Panc1 (cell line): ENCODE results near the gene TMEM19. TPM values are rescaled to one million over a fixed set of nuclear protein-coding genes. Genes with fewer than 3 reads are reported as not detected.
"Not testable (repeated sequence)": the region's sequence is repeated elsewhere in the genome, so short reads cannot be mapped to it uniquely, and the experiment has no call there.

Experiments used
- ATAC-seq: fragments of 200-7000 bp; cut with Tn5 transposase; 2 replicates; pipeline ENCODE4 v1.9.1; 2020; ENCODE audit warnings: mild to moderate bottlenecking, moderate library complexity
- BruUV-seq: library from RNA; stranded (reverse); fragments of 400-500 nt; replicated peaks from 2 replicates; lab custom pipeline; 2021; lab: Mats Ljungman, UMichigan
- CTCF ChIA-PET: fragments of 300-600 bp; sonication (Branson Sonifier 250); formaldehyde crosslinking; loops from one replicate; lab custom pipeline; 2022; ENCODE audit warnings: antibody characterized with exemption; lab: Charles Lee
- POLR2A ChIA-PET: fragments of 300-600 bp; sonication (Branson Sonifier 250); formaldehyde crosslinking; loops from one replicate; lab custom pipeline; 2022; ENCODE audit warnings: antibody characterized with exemption; lab: Charles Lee
- DNase-seq: peaks from one replicate; pipeline ENCODE4 v3.0.0-alpha.2; 2010; ENCODE audit warnings: low read depth, low spot score
- H3K27ac ChIP-seq: 2 replicates; pipeline ENCODE4 v1.5.1; 2011; ENCODE audit warnings: mild to moderate bottlenecking, low read length, inconsistent platforms
- H3K27me3 ChIP-seq: fragments of 200-500 bp; sonication (Bioruptor generic); 2 replicates; pipeline ENCODE4 v1.6.0; 2014; ENCODE audit warnings: low read length, inconsistent platforms; ENCODE audit not compliant: control insufficient read depth, insufficient read depth
- H3K36me3 ChIP-seq: fragments of 200-500 bp; sonication (Bioruptor generic); 2 replicates; pipeline ENCODE4 v1.5.1; 2014; ENCODE audit warnings: inconsistent platforms, mild to moderate bottlenecking, low read length, moderate library complexity; ENCODE audit not compliant: control insufficient read depth, insufficient read depth
- H3K4me1 ChIP-seq: 2 replicates; pipeline ENCODE4 v1.5.1; 2011; ENCODE audit warnings: inconsistent platforms, mild to moderate bottlenecking, low read length, moderate library complexity; ENCODE audit not compliant: control insufficient read depth, insufficient read depth
- H3K4me3 ChIP-seq, 2 experiments: 2 replicates each; pipeline ENCODE4 v1.5.1; 2011 to 2012; ENCODE audit warnings: low read depth in 2 of 2, low read length in 2 of 2, mild to moderate bottlenecking in 2 of 2, inconsistent platforms in 1 of 2, moderate library complexity in 1 of 2
- H3K9me3 ChIP-seq: fragments of 200-500 bp; sonication (Bioruptor generic); 2 replicates; pipeline ENCODE4 v1.5.1; 2014; ENCODE audit warnings: low read depth, mild to moderate bottlenecking, inconsistent platforms, low read length, moderate library complexity; ENCODE audit not compliant: control insufficient read depth, insufficient read depth
- CTCF ChIP-seq: fragments of 450-650 bp; IDR thresholded peaks from 2 replicates; pipeline ENCODE4 v1.5.1; 2017; ENCODE audit warnings: mild to moderate bottlenecking
- POLR2AphosphoS5 ChIP-seq: IDR thresholded peaks from 2 replicates; pipeline ENCODE4 v1.6.1; 2012; ENCODE audit warnings: mild to moderate bottlenecking, low read depth, low read length, moderate library complexity
- REST ChIP-seq, 2 experiments: IDR thresholded peaks; 2 replicates each; pipeline ENCODE4 v1.6.1; 2011 to 2012; ENCODE audit warnings: low read depth in 2 of 2, control low read depth in 1 of 2, low read length in 1 of 2, mild to moderate bottlenecking in 1 of 2, moderate library complexity in 1 of 2; ENCODE audit not compliant: insufficient read depth in 1 of 2
- SIN3A ChIP-seq: IDR thresholded peaks from 2 replicates; pipeline ENCODE4 v1.6.1; 2012; ENCODE audit warnings: low read depth, mild to moderate bottlenecking, low read length, moderate library complexity, borderline replicate concordance; ENCODE audit not compliant: insufficient read depth
- TCF7L2 ChIP-seq: IDR thresholded peaks from 2 replicates; pipeline ENCODE4 v1.6.1; 2011; ENCODE audit warnings: mild to moderate bottlenecking, low read depth, low read length, inconsistent platforms
- in situ Hi-C: cut with HindIII; loops from 2 replicates; pipeline ENCODE4 v1.10.0; 2016; ENCODE audit warnings: low sequenced_read_pairs, low pct_unique_long_range_greater_than_20kb
- intact Hi-C: fragments of 100-400 bp; cut with micrococcal nuclease; formaldehyde crosslinking; loops from one replicate; pipeline ENCODE4 v1.10.0; 2022; ENCODE audit not compliant: unreplicated experiment
- total RNA-seq: library from RNA; stranded (reverse); gene quantifications from one replicate; pipeline ENCODE4 v1.2.1, GENCODE V29; 2021; ENCODE audit not compliant: unreplicated experiment

TMEM19 gene
- total RNA-seq, 1 experiment from 2014 or later: 72.8 TPM

DNA sequence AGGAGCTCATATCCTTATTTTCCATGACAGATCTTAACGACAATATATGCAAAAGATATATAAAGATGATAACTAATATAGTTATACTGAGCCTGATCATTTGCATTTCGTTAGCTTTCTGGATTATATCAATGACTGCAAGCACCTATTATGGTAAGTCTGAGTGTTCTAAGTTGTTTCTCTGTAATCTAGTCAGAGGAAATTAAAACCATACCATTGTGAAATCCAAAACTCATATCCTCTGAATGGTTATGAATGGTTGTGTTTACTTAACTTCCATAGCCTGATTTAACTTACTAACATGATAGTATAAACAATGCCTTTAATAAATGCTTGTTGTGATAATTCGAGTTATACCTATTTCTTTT is 760 bp downstream of the TMEM19 start:
- H3K27ac ChIP-seq: peak overlapping the region; percentile 96
- ATAC-seq (no peak), DNase-seq (no peak)
- H3K4me1 ChIP-seq: peaks cover 10% of the 10 kb centered on the region
- H3K4me3 ChIP-seq: peak overlapping the region; percentile 76
- H3K27me3 ChIP-seq: no peaks in the 10 kb centered on the region
- intact Hi-C loops (no loop called here), in situ Hi-C loops (no loop called here)
- H3K36me3 ChIP-seq: no peaks in the 10 kb centered on the region
- TF ChIP-seq CTCF (no peak), REST (IDR thresholded peaks at IDR 0.05; ENCODE audit: insufficient read depth in 1 of 2, low read depth in 2 of 2, low read length in 1 of 2) (no peak), SIN3A (no peak), TCF7L2 (no peak), POLR2AphosphoS5 (no peak)
- ChIA-PET CTCF (interaction anchor here (1.9 kb wide), 1 partner anchor 61 kb away, joined by 10 read pairs; no protein-coding TSS in a partner anchor), POLR2A (interaction anchor here (0.7 to 1.8 kb wide), 2 partner anchors 22 kb away, joined by 3 to 16 read pairs; partner anchors contain the start of genes THAP2 and ZFC3H1)
- BruUV-seq: TSS peak; percentile 90
- no peaks in the 10 kb centered on the region for H3K9me3 ChIP-seq

DNA sequence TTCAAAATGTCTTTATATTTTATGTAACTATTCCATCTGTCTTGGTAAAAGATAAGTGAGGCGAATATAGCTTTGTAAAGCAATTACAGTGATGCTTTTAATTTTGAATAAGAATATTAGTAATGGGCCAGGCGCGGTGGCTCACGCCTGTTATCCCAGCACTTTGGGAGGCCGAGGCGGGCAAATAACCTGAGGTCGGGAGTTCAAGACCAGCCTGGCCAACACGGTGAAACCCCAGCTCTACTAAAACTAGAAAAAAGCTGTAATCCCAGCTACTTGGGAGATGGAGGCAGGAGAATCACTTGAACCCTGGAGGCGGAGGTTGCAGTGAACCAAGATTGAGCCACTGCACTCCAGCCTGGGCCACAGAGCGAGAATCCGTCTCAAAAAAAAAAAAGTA is 1.3 kb downstream of the TMEM19 start:
- ATAC-seq, in situ Hi-C loops, H3K27me3 ChIP-seq, H3K9me3 ChIP-seq, BruUV-seq, intact Hi-C loops, DNase-seq, H3K36me3 ChIP-seq: not testable (repeated sequence)
- ChIA-PET CTCF (interaction anchor here (1.9 kb wide), 1 partner anchor 60 kb away, joined by 10 read pairs; no protein-coding TSS in a partner anchor), POLR2A (interaction anchor here (0.7 kb wide), 1 partner anchor 21 kb away, joined by 3 read pairs; no protein-coding TSS in a partner anchor)
- Histone ChIP-seq H3K27ac (peak overlapping the region; percentile 96), H3K4me1 (peaks cover 10% of the 10 kb centered on the region), H3K4me3 (peak overlapping the region; percentile 76)

DNA sequence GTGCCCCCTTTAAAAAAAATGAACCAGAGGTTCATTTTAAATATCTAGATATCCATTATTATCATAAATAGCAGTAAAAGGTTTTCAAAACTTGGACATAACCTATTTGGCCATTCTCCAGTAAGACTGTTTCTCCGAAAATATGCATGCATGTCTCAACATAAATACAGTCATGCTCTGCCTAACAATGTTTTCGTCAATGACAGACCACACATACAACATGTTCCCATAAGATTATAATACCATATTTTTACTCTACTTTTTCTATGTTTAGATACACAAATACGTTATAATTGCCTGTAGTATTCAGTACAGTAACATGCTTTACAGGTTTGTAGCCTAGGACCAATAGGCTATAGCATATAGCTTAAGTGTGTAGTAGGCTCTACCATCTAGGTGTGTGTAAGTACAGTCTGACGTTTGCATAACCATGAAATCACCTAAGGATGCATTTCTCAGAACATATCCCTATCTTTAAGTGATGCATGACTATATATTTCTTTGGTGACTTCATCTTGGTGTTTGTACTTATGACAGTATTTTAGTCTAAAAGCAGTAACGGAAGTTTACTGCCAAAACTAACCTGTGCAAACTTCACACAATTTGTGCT is 3.2 kb downstream of the TMEM19 start:
- in situ Hi-C loops: no loop called here
- H3K4me3 ChIP-seq: no peak overlapping the region
- intact Hi-C loops: no loop called here
- no peaks in the 10 kb centered on the region; the same call in 1 of the 2 replicates for H3K36me3 ChIP-seq
- H3K27ac ChIP-seq: no peak overlapping the region
- CTCF ChIA-PET: no interaction called here
- no peaks in the 10 kb centered on the region for H3K27me3 ChIP-seq
- ATAC-seq: no peak
- POLR2A ChIA-PET: no interaction called here
- TF ChIP-seq REST (IDR thresholded peaks at IDR 0.05; ENCODE audit: insufficient read depth in 1 of 2, low read depth in 2 of 2, low read length in 1 of 2) (no peak), POLR2AphosphoS5 (no peak)
- no peaks in the 10 kb centered on the region for H3K9me3 ChIP-seq
- peaks cover 10% of the 10 kb centered on the region for H3K4me1 ChIP-seq
- DNase-seq: no peak
- BruUV-seq: no TSS peak
